Osteoblast (primary cell): ENCODE measurements around the gene NDUFV2. TPM values are rescaled to one million over a fixed set of nuclear protein-coding genes. Genes with fewer than 3 reads are reported as not detected.
"Not testable (repeated sequence)": the region's sequence is repeated elsewhere in the genome, so short reads cannot be mapped to it uniquely, and the experiment has no call there.

Source experiments
- DNase-seq: peaks from one replicate; pipeline ENCODE4 v3.0.0; 2011; ENCODE audit warnings: low spot score, mixed read lengths; ENCODE audit not compliant: insufficient read length; ENCODE audit errors: missing footprints
- H2AFZ ChIP-seq: 2 replicates; pipeline ENCODE4 v1.6.0; 2011; ENCODE audit warnings: mild to moderate bottlenecking, low read length
- H3K27ac ChIP-seq: 2 replicates; pipeline ENCODE4 v1.5.1; 2011; ENCODE audit warnings: mild to moderate bottlenecking, low read depth, low read length, moderate library complexity
- H3K27me3 ChIP-seq: 2 replicates; pipeline ENCODE4 v1.6.0; 2012; ENCODE audit warnings: mild to moderate bottlenecking, control low read depth, inconsistent platforms, low read length, moderate library complexity; ENCODE audit not compliant: insufficient read depth
- H3K36me3 ChIP-seq: 2 replicates; pipeline ENCODE4 v1.5.1; 2011; ENCODE audit warnings: mild to moderate bottlenecking, low read length, control low read depth, moderate library complexity; ENCODE audit not compliant: insufficient read depth
- H3K4me1 ChIP-seq: 2 replicates; pipeline ENCODE4 v1.5.1; 2011; ENCODE audit warnings: mild to moderate bottlenecking, low read length, control low read depth, moderate library complexity; ENCODE audit not compliant: insufficient read depth
- H3K4me2 ChIP-seq: 2 replicates; pipeline ENCODE4 v1.6.0; 2011; ENCODE audit warnings: mild to moderate bottlenecking, low read length; ENCODE audit not compliant: insufficient read depth
- H3K4me3 ChIP-seq: fragments of 200-600 bp; sonication (generic); 3 replicates; pipeline ENCODE4 v1.5.1; 2012; ENCODE audit warnings: mild to moderate bottlenecking, low read length, inconsistent platforms; ENCODE audit not compliant: insufficient read depth
- H3K79me2 ChIP-seq: 2 replicates; pipeline ENCODE4 v1.6.0; 2012; ENCODE audit warnings: mild to moderate bottlenecking, low read length, control low read depth, inconsistent platforms; ENCODE audit not compliant: insufficient read depth
- H3K9me3 ChIP-seq: 2 replicates; pipeline ENCODE4 v1.5.1; 2011; ENCODE audit warnings: low read depth, low read length, control low read depth
- H4K20me1 ChIP-seq: 2 replicates; pipeline ENCODE4 v1.6.0; 2012; ENCODE audit warnings: mild to moderate bottlenecking, low read length, control low read depth; ENCODE audit not compliant: insufficient read depth
- CTCF ChIP-seq: IDR thresholded peaks from 2 replicates; pipeline ENCODE4 v1.5.1; 2011; ENCODE audit warnings: mild to moderate bottlenecking, low read depth, low read length, moderate library complexity; ENCODE audit errors: extremely low read depth
- total RNA-seq: library from RNA; depleted of rRNA; stranded (reverse); fragments of >200 nt; gene quantifications from 2 replicates; pipeline ENCODE4 v1.2.3, GENCODE V29; 2012

The NDUFV2 gene
- total RNA-seq, 1 donor = 95.9 TPM

DNA sequence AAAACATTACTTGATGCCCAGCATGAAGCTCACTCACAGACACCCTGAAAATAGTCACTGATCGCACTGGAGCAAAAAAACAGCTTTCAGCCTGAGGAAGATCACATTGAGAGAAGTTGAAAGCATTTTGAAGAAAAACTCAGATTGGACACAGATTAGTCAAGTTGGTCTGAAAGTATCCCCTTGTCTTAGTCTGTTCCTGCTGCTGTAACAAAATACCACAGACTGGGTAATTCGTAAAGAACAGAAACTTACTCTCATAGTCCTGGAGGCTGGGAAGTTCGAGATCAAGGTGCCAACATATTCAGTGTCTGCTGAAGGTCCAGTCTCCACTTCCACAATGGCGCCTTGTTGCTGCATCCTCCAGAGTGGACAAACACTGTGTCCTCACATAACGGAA, 14.2 kb upstream of the NDUFV2 start:
- peaks cover 5% of the 10 kb centered on the region for H3K4me1 ChIP-seq
- H3K4me2 ChIP-seq = no peak overlapping the region
- H3K27ac ChIP-seq = no peak overlapping the region
- H3K27me3 ChIP-seq = no peaks in the 10 kb centered on the region
- H3K79me2 ChIP-seq = no peaks in the 10 kb centered on the region
- no peaks in the 10 kb centered on the region for H3K36me3 ChIP-seq
- DNase-seq = no peak
- H2AFZ ChIP-seq = no peak overlapping the region
- no peaks in the 10 kb centered on the region for H3K9me3 ChIP-seq
- H3K4me3 ChIP-seq = no peak overlapping the region
- TF ChIP-seq CTCF = no peak
- H4K20me1 ChIP-seq = no peaks in the 10 kb centered on the region

- H3K4me2 ChIP-seq, H3K4me3 ChIP-seq: not testable (repeated sequence)
These were observed 13.8 kb upstream of the NDUFV2 start for GRCh38 chr18:9088727-9089126.

DNA sequence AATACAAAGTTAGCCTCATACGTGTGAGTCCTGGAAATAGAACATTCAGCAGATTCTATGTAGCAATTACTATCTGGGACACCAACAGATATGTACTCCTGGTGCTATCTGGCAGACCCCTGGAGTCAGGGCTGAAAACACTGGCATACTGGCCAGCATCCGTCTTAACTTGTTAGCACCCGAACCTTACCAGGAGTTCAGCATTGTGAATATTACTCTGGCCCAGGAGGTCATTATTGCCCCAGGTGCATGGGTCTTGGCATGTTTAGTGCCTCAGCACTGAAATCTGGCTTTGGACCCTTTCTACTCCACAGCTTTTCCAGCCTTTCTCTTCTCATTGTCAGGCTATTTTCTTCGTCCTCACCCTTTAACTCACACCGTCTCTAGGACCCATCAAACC, 11.9 kb upstream of the NDUFV2 start:
- Histone ChIP-seq H3K27me3 (no peaks in the 10 kb centered on the region), H2AFZ (peak overlapping the region; percentile 32), H3K4me3 (no peak overlapping the region), H4K20me1 (no peaks in the 10 kb centered on the region), H3K4me2 (no peak overlapping the region), H3K36me3 (no peaks in the 10 kb centered on the region), H3K79me2 (no peaks in the 10 kb centered on the region), H3K4me1 (peaks cover 24% of the 10 kb centered on the region), H3K9me3 (no peaks in the 10 kb centered on the region), H3K27ac (no peak overlapping the region)
- DNase-seq = no peak
- no peak for TF ChIP-seq CTCF

More at GRCh38 chr18:9088727-9089126, 13.8 kb upstream of the NDUFV2 start:
- H4K20me1 ChIP-seq, H3K27me3 ChIP-seq, H2AFZ ChIP-seq, H3K36me3 ChIP-seq, H3K4me1 ChIP-seq, H3K27ac ChIP-seq, H3K9me3 ChIP-seq, H3K79me2 ChIP-seq: not testable (repeated sequence)
- DNase-seq = peak; percentile 11

DNA sequence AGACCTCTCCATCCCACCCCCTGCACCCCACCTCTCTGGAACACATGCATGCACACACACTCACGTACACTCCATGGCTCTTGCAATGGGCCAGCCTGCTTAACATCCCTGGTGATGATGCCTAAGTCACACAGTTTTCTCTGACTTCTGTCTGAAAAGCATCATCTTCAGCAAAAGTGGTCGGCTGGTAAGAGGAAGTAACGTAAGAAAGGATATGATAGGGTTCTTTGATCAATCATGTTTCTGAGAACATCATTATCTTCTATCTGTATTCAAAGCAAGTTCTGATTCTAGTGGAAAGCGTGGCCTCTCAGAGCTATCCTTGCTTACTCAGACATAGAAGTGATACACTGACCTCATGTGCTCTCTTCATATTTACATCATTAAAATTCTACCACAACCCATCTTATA, 11.4 kb upstream of the NDUFV2 start:
- Histone ChIP-seq H3K27ac (no peak overlapping the region), H2AFZ (no peak overlapping the region), H3K36me3 (no peaks in the 10 kb centered on the region), H3K79me2 (no peaks in the 10 kb centered on the region), H4K20me1 (no peaks in the 10 kb centered on the region), H3K4me1 (peaks cover 27% of the 10 kb centered on the region), H3K27me3 (no peaks in the 10 kb centered on the region), H3K9me3 (no peaks in the 10 kb centered on the region), H3K4me3 (no peak overlapping the region), H3K4me2 (no peak overlapping the region)
- no peak for DNase-seq
- TF ChIP-seq CTCF = no peak
